ENCODE results near the gene SCNN1A. TPM values are rescaled to one million over a fixed set of nuclear protein-coding genes. Genes with fewer than 3 reads are reported as not detected.
A peak's percentile ranks its signal among the peaks of the same experiment; 100 is the strongest.

Gene SCNN1A
- total RNA-seq, 1 donor from 2014 or later: 55.2 TPM

GRCh38 chr12:6377667-6377994 is 2.3 kb upstream of the SCNN1A start:
- Histone ChIP-seq H3K4me1 (peaks cover 64% of the 10 kb centered on the region), H3K27ac (peak overlapping the region; percentile 92), H3K4me3 (no peak overlapping the region), H3K36me3 (no peaks in the 10 kb centered on the region), H3K27me3 (no peaks in the 10 kb centered on the region), H3K9me3 (no peaks in the 10 kb centered on the region)
- TF ChIP-seq CTCF (IDR thresholded peaks at IDR 0.05): no peak
- TF ChIP-seq POLR2A (IDR thresholded peaks at IDR 0.05): no peak
- TF ChIP-seq POLR2AphosphoS5 (IDR thresholded peaks at IDR 0.05; ENCODE audit: insufficient read depth in 1 of 2, low read depth in 1 of 2): no peak
- intact Hi-C loops (cut with DNase I): no loop called here
- no peak for DNase-seq (ENCODE audit: extremely low spot score in 2 of 2)

GRCh38 chr12:6376870-6377666 is 1.7 kb upstream of the SCNN1A start:
- intact Hi-C loops (cut with DNase I): no loop called here
- Histone ChIP-seq H3K27ac (peak overlapping the region; percentile 92), H3K27me3 (no peaks in the 10 kb centered on the region), H3K4me1 (peaks cover 67% of the 10 kb centered on the region), H3K9me3 (no peaks in the 10 kb centered on the region), H3K36me3 (no peaks in the 10 kb centered on the region), H3K4me3 (no peak overlapping the region)
- TF ChIP-seq CTCF (IDR thresholded peaks at IDR 0.05) (no peak), POLR2A (IDR thresholded peaks at IDR 0.05) (no peak), POLR2AphosphoS5 (IDR thresholded peaks at IDR 0.05; ENCODE audit: insufficient read depth in 1 of 2, low read depth in 1 of 2) (no peak)
- DNase-seq (ENCODE audit: extremely low spot score in 2 of 2): peak in 1 of 2 donors; percentile 84

- peak overlapping the region; percentile 92 for H3K27ac ChIP-seq
- no peaks in the 10 kb centered on the region for H3K9me3 ChIP-seq
- no peaks in the 10 kb centered on the region for H3K36me3 ChIP-seq
- H3K27me3 ChIP-seq: no peaks in the 10 kb centered on the region
- peaks cover 75% of the 10 kb centered on the region for H3K4me1 ChIP-seq
- TF ChIP-seq POLR2AphosphoS5 (IDR thresholded peaks at IDR 0.05; ENCODE audit: insufficient read depth in 1 of 2, low read depth in 1 of 2) (peak in 1 of 2 donors; percentile 77), POLR2A (IDR thresholded peaks at IDR 0.05) (peak in 1 of 2 donors; percentile 15), CTCF (IDR thresholded peaks at IDR 0.05) (peak in 1 of 3 experiments; percentile 9)
- peak in 1 of 2 donors; percentile 89 for DNase-seq (ENCODE audit: extremely low spot score in 2 of 2)
- H3K4me3 ChIP-seq: no peak overlapping the region
- intact Hi-C loops (cut with DNase I): no loop called here
Observed at GRCh38 chr12:6376079-6376869, 911 bp upstream of the SCNN1A start.

- Histone ChIP-seq H3K4me3 (peak overlapping the region in 1 of 2 donors; percentile 21), H3K9me3 (no peaks in the 10 kb centered on the region), H3K4me1 (peaks cover 82% of the 10 kb centered on the region), H3K36me3 (no peaks in the 10 kb centered on the region), H3K27me3 (no peaks in the 10 kb centered on the region), H3K27ac (peak overlapping the region; percentile 92)
- intact Hi-C loops (cut with DNase I): no loop called here
- TF ChIP-seq POLR2A (IDR thresholded peaks at IDR 0.05): no peak
- TF ChIP-seq CTCF (IDR thresholded peaks at IDR 0.05): no peak
- no peak for TF ChIP-seq POLR2AphosphoS5 (IDR thresholded peaks at IDR 0.05; ENCODE audit: insufficient read depth in 1 of 2, low read depth in 1 of 2)
- no peak for DNase-seq (ENCODE audit: extremely low spot score in 2 of 2)
Observed at GRCh38 chr12:6374786-6375160, 590 bp downstream of the SCNN1A start.
